HL-60 (cell line): ENCODE data around the gene HMOX2.
A peak's percentile ranks its signal among the peaks of the same experiment; 100 is the strongest.

Experiments used
- DNase-seq, 2 experiments: peaks; one replicate each; pipeline ENCODE4 v3.0.0-alpha.2; 2010 to 2020; ENCODE audit warnings: low read depth in 1 of 2, low spot score in 1 of 2
- H3K27ac ChIP-seq: fragments of 250-450 bp; sonication (Bioruptor Pico); replicated peaks from 2 replicates; pipeline ENCODE4 v1.5.1; 2020; ENCODE audit warnings: mild to moderate bottlenecking, moderate library complexity
- H3K27me3 ChIP-seq: fragments of 250-450 bp; sonication (Bioruptor Pico); 2 replicates; pipeline ENCODE4 v1.5.1; 2021; ENCODE audit warnings: mild to moderate bottlenecking, moderate library complexity; ENCODE audit not compliant: insufficient read depth, poor library complexity, severe bottlenecking
- H3K4me3 ChIP-seq: replicated peaks from 2 replicates; pipeline ENCODE4 v1.5.1; 2011; ENCODE audit warnings: mild to moderate bottlenecking, control low read depth, low read length; ENCODE audit not compliant: insufficient read depth
- GABPA ChIP-seq: IDR thresholded peaks from 2 replicates; pipeline ENCODE4 v1.6.1; 2012; ENCODE audit warnings: low read depth
- POLR2AphosphoS5 ChIP-seq: IDR thresholded peaks from 2 replicates; pipeline ENCODE4 v1.6.1; 2012; ENCODE audit warnings: low read depth
- SPI1 ChIP-seq: IDR thresholded peaks from 2 replicates; pipeline ENCODE4 v1.6.1; 2012; ENCODE audit warnings: low read depth, mild to moderate bottlenecking, borderline replicate concordance
- TF ChIP-seq, protein P1 (sequence below): IDR thresholded peaks from 2 replicates; pipeline ENCODE4 v1.6.1; 2012; ENCODE audit warnings: low read depth; ENCODE audit not compliant: insufficient replicate concordance
- TF ChIP-seq, protein P2 (sequence below): IDR thresholded peaks from one replicate; pipeline ENCODE4 v1.5.1; 2011; ENCODE audit warnings: low read length, control low read depth, inconsistent platforms; ENCODE audit not compliant: insufficient read depth

The HMOX2 gene

DNA sequence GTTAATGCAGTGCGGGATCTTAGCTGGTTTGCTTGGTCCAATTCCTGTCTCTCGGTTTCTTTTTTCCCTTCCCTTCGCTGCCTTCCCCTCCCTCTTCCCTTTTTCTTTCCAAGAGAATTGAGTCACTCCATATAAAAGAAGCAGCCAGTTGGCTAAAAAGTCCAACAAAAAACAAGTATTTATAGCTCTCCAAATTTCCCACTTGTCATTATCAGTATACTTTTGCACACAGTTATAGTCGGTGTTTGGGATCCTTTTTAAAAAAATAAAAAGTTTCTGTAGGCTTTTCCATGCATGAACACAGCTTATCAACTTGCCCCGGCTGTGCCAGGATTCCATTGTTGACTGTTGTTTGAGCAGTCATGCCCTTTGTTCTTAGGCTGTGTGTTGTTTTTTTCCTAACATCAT, 24.9 kb downstream of the HMOX2 start:
- no peak for DNase-seq
- TF ChIP-seq GABPA, result no peak
- TF ChIP-seq, protein P1, sequence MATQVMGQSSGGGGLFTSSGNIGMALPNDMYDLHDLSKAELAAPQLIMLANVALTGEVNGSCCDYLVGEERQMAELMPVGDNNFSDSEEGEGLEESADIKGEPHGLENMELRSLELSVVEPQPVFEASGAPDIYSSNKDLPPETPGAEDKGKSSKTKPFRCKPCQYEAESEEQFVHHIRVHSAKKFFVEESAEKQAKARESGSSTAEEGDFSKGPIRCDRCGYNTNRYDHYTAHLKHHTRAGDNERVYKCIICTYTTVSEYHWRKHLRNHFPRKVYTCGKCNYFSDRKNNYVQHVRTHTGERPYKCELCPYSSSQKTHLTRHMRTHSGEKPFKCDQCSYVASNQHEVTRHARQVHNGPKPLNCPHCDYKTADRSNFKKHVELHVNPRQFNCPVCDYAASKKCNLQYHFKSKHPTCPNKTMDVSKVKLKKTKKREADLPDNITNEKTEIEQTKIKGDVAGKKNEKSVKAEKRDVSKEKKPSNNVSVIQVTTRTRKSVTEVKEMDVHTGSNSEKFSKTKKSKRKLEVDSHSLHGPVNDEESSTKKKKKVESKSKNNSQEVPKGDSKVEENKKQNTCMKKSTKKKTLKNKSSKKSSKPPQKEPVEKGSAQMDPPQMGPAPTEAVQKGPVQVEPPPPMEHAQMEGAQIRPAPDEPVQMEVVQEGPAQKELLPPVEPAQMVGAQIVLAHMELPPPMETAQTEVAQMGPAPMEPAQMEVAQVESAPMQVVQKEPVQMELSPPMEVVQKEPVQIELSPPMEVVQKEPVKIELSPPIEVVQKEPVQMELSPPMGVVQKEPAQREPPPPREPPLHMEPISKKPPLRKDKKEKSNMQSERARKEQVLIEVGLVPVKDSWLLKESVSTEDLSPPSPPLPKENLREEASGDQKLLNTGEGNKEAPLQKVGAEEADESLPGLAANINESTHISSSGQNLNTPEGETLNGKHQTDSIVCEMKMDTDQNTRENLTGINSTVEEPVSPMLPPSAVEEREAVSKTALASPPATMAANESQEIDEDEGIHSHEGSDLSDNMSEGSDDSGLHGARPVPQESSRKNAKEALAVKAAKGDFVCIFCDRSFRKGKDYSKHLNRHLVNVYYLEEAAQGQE, result no peak
- TF ChIP-seq, protein P2, sequence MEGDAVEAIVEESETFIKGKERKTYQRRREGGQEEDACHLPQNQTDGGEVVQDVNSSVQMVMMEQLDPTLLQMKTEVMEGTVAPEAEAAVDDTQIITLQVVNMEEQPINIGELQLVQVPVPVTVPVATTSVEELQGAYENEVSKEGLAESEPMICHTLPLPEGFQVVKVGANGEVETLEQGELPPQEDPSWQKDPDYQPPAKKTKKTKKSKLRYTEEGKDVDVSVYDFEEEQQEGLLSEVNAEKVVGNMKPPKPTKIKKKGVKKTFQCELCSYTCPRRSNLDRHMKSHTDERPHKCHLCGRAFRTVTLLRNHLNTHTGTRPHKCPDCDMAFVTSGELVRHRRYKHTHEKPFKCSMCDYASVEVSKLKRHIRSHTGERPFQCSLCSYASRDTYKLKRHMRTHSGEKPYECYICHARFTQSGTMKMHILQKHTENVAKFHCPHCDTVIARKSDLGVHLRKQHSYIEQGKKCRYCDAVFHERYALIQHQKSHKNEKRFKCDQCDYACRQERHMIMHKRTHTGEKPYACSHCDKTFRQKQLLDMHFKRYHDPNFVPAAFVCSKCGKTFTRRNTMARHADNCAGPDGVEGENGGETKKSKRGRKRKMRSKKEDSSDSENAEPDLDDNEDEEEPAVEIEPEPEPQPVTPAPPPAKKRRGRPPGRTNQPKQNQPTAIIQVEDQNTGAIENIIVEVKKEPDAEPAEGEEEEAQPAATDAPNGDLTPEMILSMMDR, result no peak
- Histone ChIP-seq H3K27me3 (no peaks in the 10 kb centered on the region), H3K27ac (no peak overlapping the region), H3K4me3 (no peak overlapping the region)

DNA sequence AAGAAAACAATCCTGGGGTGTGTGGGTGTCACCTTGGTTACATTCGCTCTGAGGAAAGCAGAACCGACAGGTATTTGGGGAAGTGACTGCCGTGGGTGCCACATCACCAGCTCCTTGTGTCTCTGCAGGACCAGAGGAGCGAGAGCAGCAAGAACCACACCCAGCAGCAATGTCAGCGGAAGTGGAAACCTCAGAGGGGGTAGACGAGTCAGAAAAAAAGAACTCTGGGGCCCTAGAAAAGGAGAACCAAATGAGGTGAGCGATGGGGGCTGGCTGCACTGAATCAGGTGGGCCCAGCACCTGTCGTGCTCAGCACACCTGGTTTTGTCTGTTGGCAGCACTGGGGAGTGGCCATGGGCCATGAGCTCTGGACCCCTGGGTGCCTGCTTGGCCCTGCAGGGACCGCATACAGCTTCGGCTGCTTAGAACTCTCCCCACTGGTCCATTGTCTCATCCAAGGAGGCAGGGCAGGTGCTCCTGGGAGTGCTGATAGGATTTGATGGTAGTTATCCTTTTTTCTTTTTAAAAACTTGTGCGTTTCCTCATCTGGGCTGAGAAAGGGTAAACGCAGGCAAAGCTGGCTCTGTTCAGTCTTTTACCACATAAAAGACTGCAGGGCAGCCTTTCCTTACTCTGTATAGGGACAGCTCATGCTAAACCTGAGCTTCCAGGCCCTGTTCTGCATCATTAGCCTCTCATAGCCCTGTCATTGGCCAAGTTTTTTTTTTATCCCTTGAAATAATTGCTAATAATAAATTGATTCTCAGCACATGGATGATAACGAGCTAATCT, 29.4 kb downstream of the HMOX2 start:
- TF ChIP-seq SPI1, result peak; percentile 99
- TF ChIP-seq, protein P2, result no peak
- TF ChIP-seq, protein P1, result no peak
- peak; percentile 42; the same call in 1 of the 2 replicates for TF ChIP-seq POLR2AphosphoS5
- TF ChIP-seq GABPA, result no peak
- DNase-seq, result peak in 1 of 2 experiments; percentile 98
- H3K27me3 ChIP-seq, result no peaks in the 10 kb centered on the region
- H3K27ac ChIP-seq, result peak overlapping the region; percentile 86
- no peak overlapping the region for H3K4me3 ChIP-seq

DNA sequence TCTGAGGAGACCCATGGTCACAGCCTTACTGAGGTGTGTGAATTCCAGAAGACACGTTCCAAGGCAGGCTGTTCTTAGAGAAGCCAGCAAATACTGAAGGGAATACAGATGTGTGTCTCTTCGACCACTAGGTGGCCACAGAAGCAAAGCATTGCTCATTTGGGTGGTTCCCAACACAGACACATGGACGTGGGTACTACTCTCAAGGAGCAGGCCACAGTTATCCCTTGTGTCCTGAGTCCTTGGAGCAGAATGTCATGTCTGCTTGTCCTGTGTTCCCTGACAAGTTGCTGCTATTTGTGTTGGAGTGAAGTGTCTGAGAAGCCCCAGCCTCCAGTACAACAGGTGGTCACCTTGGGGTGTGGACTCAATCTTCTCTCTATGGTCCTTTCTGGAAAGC, 30.3 kb downstream of the HMOX2 start:
- no peak for TF ChIP-seq SPI1
- no peak for TF ChIP-seq POLR2AphosphoS5
- TF ChIP-seq, protein P1, result no peak
- TF ChIP-seq, protein P2, result peak; percentile 88
- Histone ChIP-seq H3K4me3 (no peak overlapping the region), H3K27me3 (no peaks in the 10 kb centered on the region), H3K27ac (peak overlapping the region; percentile 86)
- DNase-seq, result peak; percentile 39 to 83
